CD4-positive, alpha-beta T cell treated with Interleukin-15 for 4 hours (primary cell): ENCODE results near the gene CD63.
"Not testable (repeated sequence)": the region's sequence is repeated elsewhere in the genome, so short reads cannot be mapped to it uniquely, and the experiment has no call there.

Source experiments
- DNase-seq: peaks from one replicate; pipeline ENCODE4 v3.0.0-alpha.2; 2020; ENCODE audit warnings: low spot score

Gene CD63

DNA sequence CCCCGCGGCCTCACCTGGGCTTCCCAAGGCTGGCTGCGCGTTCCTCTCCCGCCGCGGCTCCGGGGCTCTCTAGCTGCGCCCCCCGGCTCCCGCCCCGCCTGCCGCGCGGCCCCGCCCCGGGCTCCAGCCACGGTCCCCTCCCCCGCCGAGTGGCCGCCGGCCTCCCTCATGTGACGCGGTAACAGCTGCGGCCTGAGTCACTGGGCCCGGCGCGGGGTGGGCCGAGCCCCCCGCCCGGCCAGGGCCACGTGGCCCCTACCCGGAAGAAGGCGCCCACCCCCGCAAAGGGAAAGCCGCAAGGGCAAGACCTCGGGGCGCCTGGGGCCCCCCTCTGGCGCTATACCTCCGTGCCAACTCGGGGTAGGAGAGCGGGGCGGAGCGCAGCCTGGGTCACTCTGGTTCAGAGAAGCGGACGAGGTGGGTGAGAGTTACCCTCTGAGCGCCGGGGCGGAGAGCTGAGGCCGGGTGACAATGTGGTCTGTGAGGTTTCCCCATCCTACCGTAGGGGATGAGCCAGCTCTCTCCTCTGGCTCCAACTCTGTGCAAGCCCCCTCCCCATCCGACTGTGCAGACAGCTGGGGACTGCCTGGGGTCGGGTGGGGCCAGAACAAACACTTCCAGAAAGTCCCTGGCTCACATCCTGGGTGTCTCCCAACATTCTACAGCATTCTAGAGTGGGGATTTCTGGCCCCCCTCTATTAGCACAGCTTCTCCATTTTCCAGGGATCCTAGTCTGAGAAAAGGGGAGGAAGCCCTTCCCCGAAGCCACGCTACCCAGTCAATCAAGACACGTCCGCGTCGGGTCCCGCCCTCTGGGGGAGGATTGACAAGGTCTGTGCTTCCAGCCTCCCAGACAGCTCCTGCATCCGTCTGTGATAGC lies at the start of gene CD63:
Gene CD63, minus strand, starts transcription at position 71 of the 880 bp plus-strand sequence. CDS start 668 bp downstream, outside the sequence.
- DNase-seq, result peak; percentile 60

GRCh38 chr12:55777856-55778255 lies 49.0 kb upstream of the CD63 start:
- no peak for DNase-seq

GRCh38 chr12:55771736-55772135 lies 42.9 kb upstream of the CD63 start:
- DNase-seq, result no peak

DNA sequence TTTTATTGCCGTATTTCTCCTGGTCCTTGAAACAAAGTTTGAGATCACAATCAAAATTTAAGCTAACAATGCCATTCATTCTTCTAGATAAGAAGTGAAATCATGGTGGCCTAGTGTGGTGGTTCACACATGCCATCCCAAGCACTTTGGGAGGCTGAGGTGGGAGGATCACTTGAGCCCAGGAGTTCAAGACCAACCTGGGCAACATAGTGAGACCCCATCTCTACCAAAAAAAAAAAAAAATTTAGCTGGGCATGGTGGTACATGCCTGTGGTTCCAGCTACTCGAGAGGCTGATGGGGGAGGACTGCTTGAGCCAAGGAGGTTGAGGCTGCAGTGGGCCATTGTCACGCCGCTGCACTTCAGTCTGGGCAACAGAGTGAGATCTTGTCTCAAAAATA lies 38.3 kb upstream of the CD63 start:
- DNase-seq, result no peak

GRCh38 chr12:55765736-55766290 lies 37.0 kb upstream of the CD63 start:
- DNase-seq, result no peak

DNA sequence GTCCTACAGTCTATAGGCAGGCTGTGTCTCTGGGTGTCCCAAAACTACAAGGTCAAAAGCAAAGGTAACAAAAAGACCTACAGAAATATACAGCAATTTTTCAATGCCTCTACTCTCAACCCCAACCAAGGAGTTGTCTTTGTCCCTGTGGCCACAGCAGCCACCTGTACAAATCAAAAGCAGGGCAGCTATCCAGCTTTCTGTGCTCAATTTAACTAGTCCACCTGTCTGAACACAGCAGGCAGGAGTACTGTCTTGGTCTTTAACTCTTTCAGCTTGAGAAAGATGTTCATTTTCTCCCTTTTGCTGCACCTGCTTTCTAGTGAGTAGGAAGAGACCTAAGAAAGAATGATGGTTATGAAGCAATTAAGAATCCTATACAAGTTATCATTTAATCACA lies 33.8 kb upstream of the CD63 start:
- DNase-seq, result no peak

DNA sequence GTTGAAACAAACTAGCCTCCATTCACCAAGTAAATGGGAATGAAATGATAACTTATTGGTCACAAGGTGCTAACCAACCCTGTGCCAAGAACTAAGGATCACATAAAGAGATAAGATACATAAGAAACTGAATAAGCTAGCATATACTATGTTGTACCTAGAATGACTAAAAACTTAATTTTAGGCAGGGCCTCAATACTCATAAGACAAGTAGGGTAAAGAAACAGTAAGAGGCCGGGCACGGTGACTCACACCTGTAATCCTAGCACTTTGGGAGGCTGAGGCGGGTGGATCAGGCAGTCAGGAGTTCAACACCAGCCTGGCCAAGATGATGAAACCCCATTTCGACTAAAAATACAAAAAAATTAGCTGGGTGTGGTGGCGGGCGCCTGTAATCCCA lies 31.9 kb upstream of the CD63 start:
- DNase-seq, result no peak

DNA sequence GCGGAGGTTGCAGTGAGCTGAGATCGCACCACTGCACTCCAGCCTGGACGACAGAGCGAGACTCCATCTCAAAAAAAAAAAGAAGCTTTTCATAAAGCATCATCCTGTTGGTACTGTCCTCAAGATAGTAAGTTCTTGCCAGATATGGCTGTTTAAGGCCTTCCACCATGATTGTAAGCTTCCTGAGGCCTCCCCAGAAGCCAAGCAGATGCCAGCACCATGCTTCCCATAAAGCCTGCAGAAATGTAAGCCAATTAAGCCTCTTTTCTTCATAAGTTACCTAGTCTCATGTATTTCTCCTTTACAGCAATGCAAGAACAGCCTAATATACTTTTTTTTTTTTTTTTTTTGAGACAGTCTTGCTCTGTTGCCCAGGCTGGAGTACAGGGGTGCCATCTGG lies 29.8 kb upstream of the CD63 start:
- DNase-seq, result not testable (repeated sequence)

DNA sequence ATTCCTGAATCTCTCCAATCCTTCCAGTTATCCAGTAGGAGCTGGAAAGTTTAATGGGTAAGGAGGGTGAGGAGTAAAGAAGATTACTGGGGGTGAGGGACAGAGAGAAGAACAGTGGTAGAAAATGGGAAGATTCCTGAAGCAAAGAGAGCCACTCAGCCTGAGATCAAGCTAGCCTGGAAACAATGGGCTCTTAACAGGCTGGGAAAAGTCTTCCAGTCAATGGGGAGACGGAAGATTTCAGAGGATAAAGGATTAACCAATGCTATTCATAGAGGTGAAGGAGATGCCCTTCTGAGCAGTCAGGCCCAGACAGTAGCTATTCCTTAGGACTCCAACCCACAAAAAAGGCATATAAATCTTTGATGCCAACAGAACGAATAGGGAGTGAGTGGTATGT lies 28.9 kb upstream of the CD63 start:
- DNase-seq, result no peak

DNA sequence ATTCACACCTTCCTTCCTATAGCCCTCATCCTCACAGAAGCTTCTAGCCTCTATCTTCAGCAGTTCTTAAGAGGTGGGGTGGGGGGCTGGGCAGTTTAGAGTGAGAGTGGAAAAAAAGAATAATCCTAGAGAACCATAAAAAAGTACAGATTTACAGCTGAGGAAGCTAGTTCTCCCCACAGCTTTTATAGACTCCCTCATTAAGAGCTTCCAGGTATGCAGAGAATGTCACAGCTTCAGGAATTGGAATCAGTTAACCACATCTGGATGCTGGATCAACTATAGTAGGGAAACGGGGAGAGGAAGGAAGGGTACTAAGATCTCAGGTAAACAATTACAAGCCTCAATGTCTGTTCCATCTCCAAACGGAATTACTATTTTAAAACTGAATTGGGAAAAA lies 26.4 kb upstream of the CD63 start:
- DNase-seq, result no peak

DNA sequence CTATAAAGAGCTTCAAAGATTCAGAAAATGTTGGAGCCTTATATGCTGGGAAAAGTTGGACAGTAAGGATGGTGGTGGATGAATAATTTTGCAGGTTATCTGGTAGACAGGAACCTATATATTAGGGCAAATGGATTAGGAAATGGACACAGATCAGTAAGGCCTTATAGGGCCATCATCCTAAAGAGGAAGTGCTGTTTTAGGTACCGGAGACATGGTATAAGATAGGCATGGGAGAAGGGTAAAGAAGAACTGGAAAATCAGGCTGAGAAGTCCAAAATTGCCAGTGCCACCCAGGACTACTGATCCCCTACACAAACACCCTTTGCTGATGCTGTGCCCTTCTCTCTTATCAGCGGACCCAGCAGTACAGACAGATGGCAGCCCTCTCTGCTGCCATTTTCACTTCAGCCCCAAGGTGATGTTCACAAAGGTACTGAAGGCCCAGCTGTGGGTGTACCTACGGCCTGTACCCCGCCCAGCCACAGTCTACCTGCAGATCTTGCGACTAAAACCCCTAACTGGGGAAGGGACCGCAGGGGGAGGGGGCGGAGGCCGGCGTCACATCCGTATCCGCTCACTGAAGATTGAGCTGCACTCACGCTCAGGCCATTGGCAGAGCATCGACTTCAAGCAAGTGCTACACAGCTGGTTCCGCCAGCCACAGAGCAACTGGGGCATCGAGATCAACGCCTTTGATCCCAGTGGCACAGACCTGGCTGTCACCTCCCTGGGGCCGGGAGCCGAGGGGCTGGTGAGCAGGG lies 19.6 kb upstream of the CD63 start:
- no peak for DNase-seq

DNA sequence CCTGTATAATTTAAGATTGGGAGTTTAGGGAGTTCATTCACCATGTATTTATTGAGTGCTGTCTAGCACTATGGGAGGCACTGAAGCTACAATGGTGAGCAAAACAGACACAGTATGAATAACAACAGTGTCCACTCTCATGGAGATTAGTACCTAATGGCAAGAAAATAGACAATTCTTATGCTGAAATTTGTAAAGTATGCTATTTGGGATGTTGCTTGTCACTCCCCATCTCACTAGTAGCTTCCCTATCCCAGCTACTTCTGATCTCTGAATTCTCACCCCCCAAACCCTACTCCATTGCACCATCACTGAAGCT lies 18.1 kb upstream of the CD63 start:
- no peak for DNase-seq

GRCh38 chr12:55746174-55746912 lies 17.5 kb upstream of the CD63 start:
- no peak for DNase-seq

- no peak for DNase-seq
Observed at GRCh38 chr12:55745361-55746173, 16.8 kb upstream of the CD63 start.

DNA sequence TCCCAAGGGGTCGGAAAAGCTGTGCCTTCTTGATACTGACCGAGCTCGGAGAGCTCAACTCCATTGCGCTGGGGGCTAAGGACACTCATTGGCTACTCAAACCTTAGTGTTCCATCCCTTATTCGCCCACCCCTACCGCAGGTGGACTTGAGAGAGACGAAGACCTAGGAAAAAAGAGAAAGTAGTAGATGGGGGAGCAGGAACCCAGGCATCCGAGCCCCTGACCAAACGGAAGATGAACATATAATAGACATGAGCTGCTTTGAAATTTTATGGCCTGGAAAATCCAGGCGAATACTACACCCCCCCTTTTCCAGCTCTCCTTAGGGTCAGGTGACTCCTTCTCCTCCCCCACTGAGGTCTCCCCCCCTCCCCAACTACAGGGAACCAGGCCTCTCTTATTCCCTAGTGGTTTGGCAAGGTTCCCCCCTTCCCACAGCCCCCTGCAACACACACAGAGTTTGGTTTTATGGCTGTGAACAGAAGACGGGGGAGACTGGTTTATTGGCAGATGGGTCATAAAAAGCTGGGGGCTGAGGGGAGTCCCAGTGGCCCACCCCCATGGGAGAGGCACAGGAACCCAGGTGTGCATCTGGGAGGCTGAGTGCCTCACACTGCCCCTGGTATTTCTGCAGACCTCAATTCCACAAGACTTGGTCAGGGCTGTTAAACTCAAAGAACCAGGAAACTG lies 15.7 kb upstream of the CD63 start:
- no peak for DNase-seq

GRCh38 chr12:55743406-55744339 lies 14.9 kb upstream of the CD63 start:
- peak; percentile 40 for DNase-seq

DNA sequence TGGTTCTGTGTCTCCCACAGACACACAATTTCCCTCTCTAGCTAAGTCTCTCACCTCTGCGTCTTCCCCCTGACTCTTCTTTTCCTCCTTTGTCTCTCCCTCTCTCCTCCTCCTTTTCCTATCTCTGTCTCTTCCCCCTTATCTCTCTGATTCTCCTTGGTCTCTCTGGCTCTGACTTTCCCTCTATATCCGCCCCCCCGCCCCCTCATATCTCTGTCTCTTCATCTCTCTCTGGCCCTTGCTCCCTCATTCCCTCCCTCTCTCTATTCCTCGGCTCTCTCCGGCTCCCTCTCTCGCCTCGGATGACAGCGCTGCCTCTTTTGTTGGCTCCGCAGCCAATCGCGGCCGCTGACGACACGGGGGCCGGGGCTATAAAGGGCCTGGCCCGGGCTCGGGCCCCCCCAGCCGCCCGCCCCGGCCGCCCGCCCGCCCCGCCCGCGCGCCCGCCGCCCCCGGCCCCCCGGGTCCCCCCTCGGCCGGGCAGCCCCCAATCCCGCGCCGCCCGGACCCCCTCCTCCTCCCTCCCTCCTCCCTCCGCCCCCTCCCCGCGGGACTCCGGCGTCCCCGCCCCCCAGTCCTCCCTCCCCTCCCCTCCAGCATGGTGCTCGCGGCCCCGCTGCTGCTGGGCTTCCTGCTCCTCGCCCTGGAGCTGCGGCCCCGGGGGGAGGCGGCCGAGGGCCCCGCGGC lies 14.1 kb upstream of the CD63 start, which contains the start of gene GDF11:
Gene GDF11, plus strand, starts transcription at position 404 of the 687 bp plus-strand sequence. Its CDS starts 195 bp downstream, at position 599.
- DNase-seq, result peak; percentile 79

GRCh38 chr12:55741931-55742680 lies 13.3 kb upstream of the CD63 start:
- DNase-seq, result no peak
